ENCODE results near the gene BTBD8.

BTBD8 gene

GRCh38 chr1:92094595-92094994 lies 14.4 kb downstream of the BTBD8 start:
- DNase-seq: no peak

GRCh38 chr1:92095874-92096273 lies 15.7 kb downstream of the BTBD8 start:
- no peak for DNase-seq

- DNase-seq: no peak
Observed at GRCh38 chr1:92096317-92096716, 16.2 kb downstream of the BTBD8 start.

GRCh38 chr1:92105546-92106081 lies 25.5 kb downstream of the BTBD8 start:
- no peak for DNase-seq

GRCh38 chr1:92108631-92109030 lies 28.5 kb downstream of the BTBD8 start:
- DNase-seq: no peak

- no peak for DNase-seq
Observed at GRCh38 chr1:92117526-92117925, 37.4 kb downstream of the BTBD8 start.

GRCh38 chr1:92118826-92119225 lies 38.7 kb downstream of the BTBD8 start:
- DNase-seq: no peak

GRCh38 chr1:92123868-92124267 lies 43.7 kb downstream of the BTBD8 start:
- DNase-seq: no peak

GRCh38 chr1:92125204-92125603 lies 45.1 kb downstream of the BTBD8 start:
- DNase-seq: no peak

GRCh38 chr1:92126088-92126487 lies 45.9 kb downstream of the BTBD8 start:
- no peak for DNase-seq

GRCh38 chr1:92134331-92134730 lies 54.2 kb downstream of the BTBD8 start:
- DNase-seq: no peak

GRCh38 chr1:92136341-92136740 lies 56.2 kb downstream of the BTBD8 start:
- DNase-seq: no peak

GRCh38 chr1:92154934-92155333 lies 74.8 kb downstream of the BTBD8 start:
- DNase-seq: no peak

- DNase-seq: no peak
Observed at GRCh38 chr1:92159593-92159992, 79.4 kb downstream of the BTBD8 start.

GRCh38 chr1:92165389-92165788 lies 85.2 kb downstream of the BTBD8 start:
- no peak for DNase-seq

- no peak for DNase-seq
Observed at GRCh38 chr1:92167151-92167550, 87.0 kb downstream of the BTBD8 start.

- peak; percentile 62 to 77 for DNase-seq
Observed at GRCh38 chr1:92168657-92169056, 88.5 kb downstream of the BTBD8 start.

GRCh38 chr1:92169214-92170005 lies 89.3 kb downstream of the BTBD8 start:
- DNase-seq: peak in 1 of 2 experiments; percentile 4

- no peak for DNase-seq
Observed at GRCh38 chr1:92184632-92185031, 104.5 kb downstream of the BTBD8 start.

- DNase-seq: no peak
Observed at GRCh38 chr1:92186081-92186480, 105.9 kb downstream of the BTBD8 start.

GRCh38 chr1:92188436-92189255 lies 108.5 kb downstream of the BTBD8 start:
- no peak for DNase-seq

GRCh38 chr1:92191726-92192125 lies 111.6 kb downstream of the BTBD8 start:
- no peak for DNase-seq

- no peak for DNase-seq
Observed at GRCh38 chr1:92192246-92192645, 112.1 kb downstream of the BTBD8 start.

GRCh38 chr1:92194511-92194910 lies 114.4 kb downstream of the BTBD8 start:
- no peak for DNase-seq
